Measurements from ENCODE around the gene NLGN2.

DNA sequence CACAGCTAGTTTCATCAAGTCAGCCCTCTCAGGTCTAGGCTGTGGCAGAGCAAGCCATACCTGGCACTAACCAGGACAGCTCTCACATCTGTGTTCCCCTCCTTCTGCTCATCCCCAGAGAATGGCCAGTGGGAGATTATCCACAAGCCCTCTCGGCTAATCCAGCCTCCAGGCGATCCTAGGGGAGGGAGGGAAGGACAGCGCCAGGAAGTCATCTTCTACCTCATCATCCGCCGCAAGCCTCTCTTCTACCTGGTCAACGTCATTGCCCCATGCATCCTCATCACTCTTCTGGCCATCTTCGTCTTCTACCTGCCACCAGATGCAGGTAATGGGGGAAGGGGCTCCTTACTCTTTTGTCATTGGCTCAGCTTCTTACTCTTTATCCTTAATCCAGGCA lies 40.8 kb downstream of the NLGN2 start:
- no peak for TF ChIP-seq POLR2A (IDR thresholded peaks at IDR 0.05; ENCODE audit: low read depth, low read length)
- TF ChIP-seq POU2F2 (IDR thresholded peaks at IDR 0.05; ENCODE audit: low read depth, low read length), result no peak
- no peak for TF ChIP-seq POLR2AphosphoS5 (IDR thresholded peaks at IDR 0.05; ENCODE audit: low read depth, low read length)
- no peak for TF ChIP-seq TAF1 (IDR thresholded peaks at IDR 0.05; ENCODE audit: low read depth, low read length)
- no peak for TF ChIP-seq SPI1 (IDR thresholded peaks at IDR 0.05; ENCODE audit: low read depth, low read length)
- TF ChIP-seq PAX5 (IDR thresholded peaks at IDR 0.05; ENCODE audit: insufficient read depth, low read length, severe bottlenecking), result no peak
